NCI-H510A (cell line): Measurements from ENCODE around the gene RPS6KB1.
A peak's percentile ranks its signal among the peaks of the same experiment; 100 is the strongest.
"Not testable (repeated sequence)": the region's sequence is repeated elsewhere in the genome, so short reads cannot be mapped to it uniquely, and the experiment has no call there.

Experiments
- DNase-seq: peaks from one replicate; lab custom pipeline; 2025; lab: John Stamatoyannopoulos, UW

RPS6KB1 gene

DNA sequence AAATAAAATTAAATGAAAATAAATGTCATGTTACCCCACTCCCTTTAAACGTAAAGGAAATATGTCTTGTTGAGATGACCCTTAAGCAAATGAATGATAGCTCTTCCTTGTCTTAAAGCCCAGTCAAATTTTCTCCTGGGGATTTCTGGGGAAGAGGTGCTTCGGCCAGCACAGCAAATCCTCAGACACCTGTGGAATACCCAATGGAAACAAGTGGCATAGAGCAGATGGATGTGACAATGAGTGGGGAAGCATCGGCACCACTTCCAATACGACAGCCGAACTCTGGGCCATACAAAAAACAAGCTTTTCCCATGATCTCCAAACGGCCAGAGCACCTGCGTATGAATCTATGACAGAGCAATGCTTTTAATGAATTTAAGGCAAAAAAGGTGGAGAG lies 53.5 kb downstream of the RPS6KB1 start:
- not testable (repeated sequence) for DNase-seq

DNA sequence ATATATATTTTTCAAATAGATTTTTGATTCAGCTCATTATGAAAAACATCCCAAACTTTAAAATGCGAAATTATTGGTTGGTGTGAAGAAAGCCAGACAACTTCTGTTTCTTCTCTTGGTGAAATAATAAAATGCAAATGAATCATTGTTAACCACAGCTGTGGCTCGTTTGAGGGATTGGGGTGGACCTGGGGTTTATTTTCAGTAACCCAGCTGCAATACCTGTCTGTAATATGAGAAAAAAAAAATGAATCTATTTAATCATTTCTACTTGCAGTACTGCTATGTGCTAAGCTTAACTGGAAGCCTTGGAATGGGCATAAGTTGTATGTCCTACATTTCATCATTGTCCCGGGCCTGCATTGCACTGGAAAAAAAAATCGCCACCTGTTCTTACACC lies 54.4 kb downstream of the RPS6KB1 start:
- DNase-seq, result not testable (repeated sequence)

DNA sequence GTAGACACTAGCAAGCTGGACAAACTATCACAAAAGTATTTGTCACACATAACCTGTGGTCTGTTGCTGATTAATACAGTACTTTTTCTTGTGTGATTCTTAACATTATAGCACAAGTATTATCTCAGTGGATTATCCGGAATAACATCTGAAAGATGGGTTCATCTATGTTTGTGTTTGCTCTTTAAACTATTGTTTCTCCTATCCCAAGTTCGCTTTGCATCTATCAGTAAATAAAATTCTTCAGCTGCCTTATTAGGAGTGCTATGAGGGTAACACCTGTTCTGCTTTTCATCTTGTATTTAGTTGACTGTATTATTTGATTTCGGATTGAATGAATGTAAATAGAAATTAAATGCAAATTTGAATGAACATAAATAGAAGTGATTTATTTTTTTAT lies 57.1 kb downstream of the RPS6KB1 start:
- DNase-seq, result no peak

DNA sequence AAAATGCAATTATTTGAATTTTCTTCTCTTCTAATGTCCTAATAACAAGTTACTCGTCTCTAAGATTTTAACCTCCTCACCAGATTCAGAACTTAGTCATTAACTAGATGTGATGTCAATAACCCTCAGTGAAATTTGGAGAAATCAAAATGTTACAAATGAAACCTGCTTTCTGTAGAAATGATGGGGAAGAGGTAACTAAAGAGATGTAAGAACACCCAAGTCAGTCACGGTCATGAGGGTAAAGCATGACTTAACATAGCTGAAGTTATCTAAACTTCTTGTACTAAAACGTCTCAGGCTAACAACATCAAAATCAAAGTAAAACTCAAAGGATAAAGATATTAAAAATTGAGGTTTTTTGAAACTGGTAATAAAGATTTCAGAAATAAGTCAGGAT lies 61.9 kb downstream of the RPS6KB1 start:
- DNase-seq, result no peak

DNA sequence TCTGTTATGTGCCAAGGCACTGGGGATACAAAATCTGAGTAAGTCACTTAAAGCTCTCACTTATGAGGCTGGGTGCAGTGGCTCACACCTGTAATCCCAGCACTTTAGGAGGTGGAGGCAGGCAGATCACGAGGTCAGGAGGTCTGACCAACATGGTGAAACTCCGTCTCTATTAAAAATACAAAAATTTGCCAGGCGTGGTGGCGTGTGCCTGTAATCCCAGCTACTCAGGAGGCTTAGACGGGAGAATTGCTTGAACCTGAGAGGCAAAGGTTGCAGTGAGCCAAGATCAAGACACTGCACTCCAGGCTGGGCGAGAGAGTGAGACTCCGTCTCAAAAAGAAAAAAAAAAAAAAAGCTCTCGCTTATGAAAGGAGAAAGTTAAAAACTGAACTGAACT lies 66.7 kb downstream of the RPS6KB1 start:
- not testable (repeated sequence) for DNase-seq

DNA sequence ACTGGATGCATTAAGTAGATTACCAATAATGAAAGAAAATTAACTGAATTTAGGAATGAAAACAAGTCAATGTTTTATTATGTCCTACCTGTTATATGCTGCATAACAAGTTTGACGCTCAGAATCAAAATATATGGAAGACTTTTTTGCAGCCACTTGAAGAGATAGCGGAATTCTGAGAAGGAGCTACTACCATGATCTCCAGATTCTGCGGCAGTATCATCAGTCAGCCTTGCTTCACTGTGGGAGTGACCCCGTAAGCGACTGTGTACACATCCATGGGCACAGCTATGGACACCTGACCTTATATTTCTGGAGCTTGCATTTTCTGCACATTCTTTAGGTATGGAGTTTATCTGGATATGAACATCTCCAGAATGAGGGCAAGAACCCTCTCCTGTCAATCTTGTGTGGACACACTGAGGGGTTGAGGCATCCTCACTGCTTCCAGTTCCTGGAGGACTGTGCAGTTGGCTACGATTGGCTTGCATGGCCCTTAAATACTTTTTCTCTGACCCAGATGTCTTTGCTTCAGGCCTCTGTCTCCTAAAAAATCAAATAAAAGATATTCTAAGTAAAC lies 69.9 kb downstream of the RPS6KB1 start:
- no peak for DNase-seq

DNA sequence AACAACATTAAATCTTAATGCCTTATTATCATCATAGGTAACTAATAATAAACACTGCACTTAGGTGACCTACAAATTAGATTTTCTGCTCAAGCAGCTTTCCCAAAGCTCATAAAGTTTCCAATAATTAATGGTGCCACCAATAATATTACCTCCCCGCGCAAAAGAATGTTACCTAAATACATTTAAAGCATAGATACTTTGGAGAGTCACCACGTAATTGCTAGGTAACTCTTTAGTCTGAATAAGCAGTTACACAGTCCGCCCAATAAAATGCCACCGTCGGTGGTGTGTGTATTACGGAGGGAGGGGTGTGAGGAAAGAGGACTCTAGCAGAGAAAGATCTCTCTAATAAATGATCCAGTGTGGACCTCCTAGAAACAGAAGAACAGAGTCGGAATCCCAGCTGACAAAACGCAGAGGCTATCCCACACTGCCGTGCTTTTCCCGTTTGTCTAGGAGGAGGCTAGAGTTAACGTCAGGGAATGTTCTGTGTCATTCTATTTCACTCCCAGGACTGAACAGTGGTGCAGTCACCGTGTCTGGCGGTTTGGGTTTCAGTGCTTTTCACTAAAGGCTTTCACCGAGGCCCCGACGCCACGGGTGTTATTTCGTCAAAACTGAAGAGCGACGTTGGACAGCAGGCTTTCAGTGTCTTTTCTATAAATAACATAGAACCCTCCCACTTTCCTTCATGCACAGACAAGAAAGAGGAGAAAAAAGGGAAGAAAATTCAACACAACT lies 71.0 kb downstream of the RPS6KB1 start:
- DNase-seq, result peak; percentile 44

DNA sequence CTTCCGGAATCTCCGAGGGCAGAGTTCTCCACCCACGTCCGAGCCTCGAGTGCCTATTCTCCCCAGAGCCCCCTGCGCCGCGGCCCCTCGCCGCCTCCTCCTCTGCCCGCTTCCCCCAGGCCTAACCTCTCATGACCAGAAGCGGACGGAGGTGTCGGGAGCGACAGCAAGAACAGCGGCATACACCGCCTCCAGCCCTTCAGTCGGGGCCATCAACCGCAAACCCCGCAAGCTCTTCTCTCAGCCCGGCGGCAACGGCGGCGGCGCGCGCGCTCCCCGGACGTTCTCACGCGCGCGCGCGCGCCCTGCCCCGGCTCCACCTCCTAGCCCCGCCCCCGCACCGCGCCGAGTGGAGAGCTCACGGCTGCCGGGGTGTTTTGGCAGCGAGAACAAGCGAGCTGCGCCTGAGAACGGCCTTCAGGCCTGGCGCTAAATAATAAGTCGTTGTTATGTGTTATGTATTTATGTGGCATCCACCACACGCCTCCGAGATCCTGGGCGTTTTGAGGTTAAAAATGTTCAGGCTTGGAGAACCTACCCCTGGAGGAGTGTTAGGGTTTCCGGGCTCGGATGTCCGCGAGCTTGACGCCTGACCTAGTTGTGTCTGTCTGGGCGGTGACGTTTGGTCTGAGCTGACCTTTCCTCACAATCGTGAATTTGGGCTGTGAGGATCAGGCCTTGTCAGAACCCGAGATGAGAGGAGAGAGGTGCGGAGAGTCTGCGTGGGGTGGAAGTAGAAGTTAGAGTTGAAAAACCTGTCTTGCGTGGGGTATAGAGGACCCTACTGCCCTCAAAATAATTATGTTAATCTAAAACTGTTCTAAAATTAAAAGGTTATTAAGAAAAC lies 71.8 kb downstream of the RPS6KB1 start, which contains the start of gene RNFT1:
TSS of gene RNFT1 (minus strand) at position 259 of the 847 bp plus-strand sequence. CDS start at position 182, 77 bp downstream.
- peak; percentile 96 for DNase-seq

DNA sequence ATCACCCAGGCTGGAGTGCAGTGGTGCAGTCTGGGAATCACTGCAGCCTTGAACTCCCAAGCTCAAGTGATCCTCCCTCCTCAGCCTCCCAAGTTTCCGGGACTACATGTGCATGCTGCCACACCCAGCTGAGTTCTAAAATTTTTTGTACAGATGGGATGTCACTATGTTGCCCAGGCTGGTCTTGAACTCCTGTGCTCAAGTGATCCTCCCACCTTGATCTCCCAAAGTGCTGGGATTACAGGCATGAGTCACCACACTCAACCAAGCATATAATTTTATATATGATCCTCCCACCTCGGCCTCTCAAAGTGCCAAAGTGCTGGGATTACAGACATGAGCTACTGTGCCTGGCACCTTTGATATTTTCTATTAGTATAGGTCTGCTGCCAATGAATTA lies 78.8 kb downstream of the RPS6KB1 start:
- DNase-seq, result not testable (repeated sequence)

DNA sequence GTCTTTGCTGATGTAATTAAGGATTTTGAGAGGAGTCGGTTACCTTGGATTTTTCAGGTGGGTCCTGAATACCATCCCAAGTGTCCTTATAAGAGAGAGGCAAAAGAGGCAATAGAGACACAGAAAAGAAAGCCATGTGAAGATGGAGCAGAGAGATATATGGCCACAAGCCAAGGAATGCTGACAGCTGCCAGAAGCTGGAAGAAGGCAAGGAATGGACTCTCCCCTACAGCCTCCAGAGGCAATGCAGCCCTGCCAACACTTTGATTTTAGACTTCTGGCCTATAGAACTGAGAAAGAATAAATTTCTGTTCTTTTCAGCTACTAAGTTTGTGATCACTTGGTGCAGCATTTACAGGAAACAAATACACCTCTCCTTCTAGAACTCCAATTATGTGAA lies 79.9 kb downstream of the RPS6KB1 start:
- DNase-seq, result no peak

DNA sequence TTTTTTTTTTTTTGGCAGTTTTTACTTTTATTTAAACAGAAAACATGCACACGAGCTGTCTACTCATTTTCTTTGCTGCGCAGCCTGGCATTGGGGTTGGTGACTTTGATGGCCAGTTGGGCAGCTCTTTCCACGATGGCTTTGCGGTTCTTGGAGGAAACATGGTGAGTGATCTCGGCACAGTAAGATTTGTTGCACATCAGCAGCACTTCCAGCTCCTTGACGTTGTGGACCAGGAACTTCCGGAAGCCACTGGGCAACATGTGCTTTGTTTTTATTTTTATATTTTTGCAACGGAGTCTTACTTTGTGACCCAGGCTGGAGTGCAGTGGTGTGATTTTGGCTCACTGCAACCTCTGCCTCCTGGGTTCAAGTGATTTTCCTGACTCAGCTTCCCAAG lies 80.6 kb downstream of the RPS6KB1 start:
- not testable (repeated sequence) for DNase-seq

DNA sequence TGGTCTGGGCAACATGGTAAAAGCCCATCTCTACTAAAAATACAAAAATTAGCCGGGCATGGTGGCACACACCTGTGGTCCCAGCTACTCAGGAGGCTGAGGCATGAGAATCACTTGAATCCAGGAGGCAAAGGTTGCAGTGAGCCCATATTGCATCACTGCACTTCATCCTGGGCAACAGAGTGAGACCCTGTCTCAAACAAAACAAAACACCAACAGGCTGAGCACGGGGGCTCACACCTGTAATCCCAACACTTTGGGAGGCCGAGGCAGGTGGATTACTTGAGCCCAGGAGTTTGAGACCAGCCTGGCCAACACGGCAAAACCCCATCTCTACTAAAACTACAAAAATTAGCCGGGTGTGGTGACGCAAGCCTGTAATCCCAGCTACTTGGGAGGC lies 82.2 kb downstream of the RPS6KB1 start:
- DNase-seq, result not testable (repeated sequence)

DNA sequence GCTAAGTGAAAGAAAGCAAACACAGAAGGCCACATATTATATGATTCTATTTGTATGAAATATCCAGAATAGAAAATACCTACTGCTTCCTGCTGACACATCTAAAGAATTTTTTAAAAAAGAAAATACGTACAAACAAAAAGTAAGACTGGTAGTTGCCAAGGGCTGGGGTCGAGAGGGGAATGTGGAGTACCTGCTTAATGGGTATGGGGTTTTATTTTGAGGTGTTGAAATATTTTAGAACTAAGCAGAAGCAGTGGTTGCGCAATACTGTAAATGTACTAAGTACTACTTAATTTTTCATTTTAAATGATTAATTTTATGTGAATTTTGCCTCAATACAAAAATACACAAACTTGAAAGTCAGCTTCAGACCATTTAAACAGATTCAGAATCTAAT lies 103.7 kb downstream of the RPS6KB1 start:
- not testable (repeated sequence) for DNase-seq
